LNCaP clone FGC (cell line): ENCODE measurements around the gene SCN2A.
"Not testable (repeated sequence)": the region's sequence is repeated elsewhere in the genome, so short reads cannot be mapped to it uniquely, and the experiment has no call there.

Experiments
- DNase-seq: peaks from one replicate; pipeline ENCODE4 v3.0.0-alpha.2; 2011; ENCODE audit warnings: low read depth
- H3K4me3 ChIP-seq: 2 replicates; pipeline ENCODE4 v1.5.1; 2011; ENCODE audit warnings: mild to moderate bottlenecking, low read depth, low read length, control low read depth
- CTCF ChIP-seq: IDR thresholded peaks from 2 replicates; pipeline ENCODE4 v1.5.1; 2012; ENCODE audit warnings: mild to moderate bottlenecking; ENCODE audit not compliant: control insufficient read depth, insufficient read depth; ENCODE audit errors: extremely low read depth

Gene SCN2A

GRCh38 chr2:165245081-165245793 lies 6.0 kb downstream of the SCN2A start:
- no peak for TF ChIP-seq CTCF
- no peak overlapping the region for H3K4me3 ChIP-seq
- no peak for DNase-seq

- no peak overlapping the region for H3K4me3 ChIP-seq
- DNase-seq, result no peak
- no peak for TF ChIP-seq CTCF
Measured at GRCh38 chr2:165248238-165248637, 9.0 kb downstream of the SCN2A start.

- H3K4me3 ChIP-seq, result no peak overlapping the region
- TF ChIP-seq CTCF, result no peak
- no peak for DNase-seq
Measured at GRCh38 chr2:165251366-165251765, 12.2 kb downstream of the SCN2A start.

GRCh38 chr2:165253178-165253577 lies 14.0 kb downstream of the SCN2A start:
- DNase-seq, result no peak
- H3K4me3 ChIP-seq, result no peak overlapping the region
- TF ChIP-seq CTCF, result no peak

GRCh38 chr2:165256618-165257017 lies 17.4 kb downstream of the SCN2A start:
- no peak overlapping the region for H3K4me3 ChIP-seq
- no peak for TF ChIP-seq CTCF
- DNase-seq, result no peak

GRCh38 chr2:165260347-165260746 lies 21.1 kb downstream of the SCN2A start:
- not testable (repeated sequence) for DNase-seq, H3K4me3 ChIP-seq

- no peak overlapping the region for H3K4me3 ChIP-seq
- TF ChIP-seq CTCF, result no peak
- DNase-seq, result no peak
Measured at GRCh38 chr2:165268754-165269153, 29.5 kb downstream of the SCN2A start.

- TF ChIP-seq CTCF, result no peak
- no peak overlapping the region for H3K4me3 ChIP-seq
- no peak for DNase-seq
Measured at GRCh38 chr2:165273176-165273575, 34.0 kb downstream of the SCN2A start.
